Endothelial cell of umbilical vein (primary cell): Measurements from ENCODE around the gene EPHA10.

ENCODE experiments used
- CTCF ChIP-seq, 2 donors: IDR thresholded peaks; 1 replicate in 1 of 2; 2 replicates in 1 of 2; pipeline ENCODE4 v1.5.1; 2011; ENCODE audit warnings: low read length in 2 of 2, mild to moderate bottlenecking in 2 of 2, moderate library complexity in 2 of 2, control low read depth in 1 of 2, inconsistent platforms in 1 of 2, low read depth in 1 of 2; ENCODE audit not compliant: insufficient read depth in 1 of 2; ENCODE audit errors: extremely low read depth in 1 of 2
- POLR2A ChIP-seq: IDR thresholded peaks from 2 replicates; pipeline ENCODE4 v1.6.1; 2012; ENCODE audit warnings: low read depth, mild to moderate bottlenecking, control low read depth, low read length
- POLR2AphosphoS5 ChIP-seq: IDR thresholded peaks from 2 replicates; pipeline ENCODE4 v1.6.1; 2012; ENCODE audit warnings: low read depth, mild to moderate bottlenecking, control low read depth, low read length, moderate library complexity; ENCODE audit not compliant: insufficient read depth

- TF ChIP-seq CTCF (IDR thresholded peaks at IDR 0.05; ENCODE audit: extremely low read depth in 1 of 2, insufficient read depth in 1 of 2, low read depth in 1 of 2, low read length in 2 of 2) (peak; percentile 73 to 94), POLR2AphosphoS5 (peak; percentile 88), POLR2A (peak; percentile 58)
Observed at GRCh38 chr1:37692078-37692833, 72.7 kb downstream of the EPHA10 start, which contains the start of gene CDCA8.
